Right lobe of liver (tissue), 4 donors: ENCODE data around the gene TBC1D25.

ENCODE experiments used
- CTCF ChIP-seq, 4 donors: fragments of 200-600 bp in 3 of 4; fragments of 450-650 bp in 1 of 4; IDR thresholded peaks; one replicate each; pipeline versions ENCODE4 v1.5.1 to v1.8.0; 2016 to 2022; ENCODE audit warnings: antibody characterized with exemption in 4 of 4, mild to moderate bottlenecking in 2 of 4
- POLR2A ChIP-seq: fragments of 450-650 bp; IDR thresholded peaks from one replicate; pipeline ENCODE4 v1.6.1; 2017; ENCODE audit warnings: antibody characterized with exemption, mild to moderate bottlenecking
- donor health status: DM: no; HTN: no; CAD: no.
- donor health status: DM: no; HTN: no; CAD: no.
- donor health status: DM: no; HTN: yes; CAD: no.

DNA sequence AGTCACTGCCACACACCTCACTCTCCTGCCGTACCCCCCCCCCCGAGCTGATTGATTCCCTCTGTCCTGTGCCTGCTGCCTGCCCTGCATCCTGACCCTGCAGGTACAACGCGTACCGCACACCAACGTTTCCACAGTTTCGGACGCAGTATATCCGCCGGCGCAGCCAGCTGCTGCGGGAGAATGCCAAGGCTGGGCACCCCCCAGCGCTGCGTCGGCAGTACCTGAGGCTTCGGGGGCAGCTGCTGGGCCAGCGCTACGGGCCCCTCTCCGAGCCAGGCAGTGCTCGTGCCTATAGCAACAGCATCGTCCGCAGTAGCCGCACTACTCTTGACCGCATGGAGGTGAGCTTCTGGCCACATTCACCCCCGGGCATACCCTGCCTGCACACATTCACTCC is 59.1 kb downstream of the TBC1D25 start:
- TF ChIP-seq CTCF (IDR thresholded peaks at IDR 0.05), result no peak
- TF ChIP-seq POLR2A, result no peak
